Sigmoid colon (tissue), 7 donors: ENCODE data around the gene GLRA1. TPM values are rescaled to one million over a fixed set of nuclear protein-coding genes. Genes with fewer than 3 reads are reported as not detected.

Experiments used
- DNase-seq: peaks from one replicate; pipeline ENCODE4 v3.0.0-alpha.2; 2019
- H3K27ac ChIP-seq, 4 donors: fragments of 200-600 bp; sonication (generic); one replicate each; pipeline ENCODE4 v1.5.1; 2016 to 2019; ENCODE audit warnings: mild to moderate bottlenecking in 1 of 4
- H3K27me3 ChIP-seq, 3 donors: fragments of 200-600 bp; sonication (generic); one replicate each; pipeline ENCODE4 v1.5.1; 2019; ENCODE audit warnings: mild to moderate bottlenecking in 1 of 3
- H3K36me3 ChIP-seq, 4 donors: fragments of 200-600 bp; sonication (generic); one replicate each; pipeline ENCODE4 v1.5.1; 2016 to 2019
- H3K4me1 ChIP-seq, 4 donors: fragments of 200-600 bp; sonication (generic); one replicate each; pipeline ENCODE4 v1.5.1; 2017 to 2019
- H3K4me3 ChIP-seq, 4 donors: fragments of 200-600 bp; sonication (generic); one replicate each; pipeline ENCODE4 v1.5.1; 2017 to 2019; ENCODE audit warnings: mild to moderate bottlenecking in 2 of 4, moderate library complexity in 1 of 4
- H3K9me3 ChIP-seq, 4 donors: fragments of 200-600 bp in 3 of 4; sonication (generic) in 3 of 4; one replicate each; pipeline versions ENCODE4 v1.5.1 to v1.6.1; 2013 to 2019
- CTCF ChIP-seq, 4 experiments: fragments of 450-650 bp in 3 of 4; fragments of 200-600 bp in 1 of 4; IDR thresholded peaks; one replicate each; pipeline ENCODE4 v1.5.1; 2016 to 2019; ENCODE audit warnings: antibody characterized with exemption in 4 of 4, mild to moderate bottlenecking in 3 of 4, moderate library complexity in 2 of 4
- EP300 ChIP-seq, 4 donors: sonication (generic); formaldehyde crosslinking; IDR thresholded peaks; one replicate each; pipeline ENCODE4 v1.6.1; 2017; ENCODE audit warnings: antibody characterized with exemption in 4 of 4
- POLR2A ChIP-seq, 2 donors: fragments of 450-650 bp; IDR thresholded peaks; one replicate each; pipeline ENCODE4 v1.6.1; 2016; ENCODE audit warnings: antibody characterized with exemption in 2 of 2, mild to moderate bottlenecking in 2 of 2, moderate library complexity in 2 of 2
- POLR2AphosphoS5 ChIP-seq, 4 donors: sonication (generic); formaldehyde crosslinking; IDR thresholded peaks; one replicate each; pipeline ENCODE4 v1.6.1; 2017; ENCODE audit warnings: antibody characterized with exemption in 4 of 4
- WGBS, 2 donors: extraction: QIAGEN DNeasy Blood & Tissue Kit; methylation state at CpG; one replicate each; pipeline ENCODE4 v1.1.7; 2013; 5-methylcytosine and 5-hydroxymethylcytosine counted together
- intact Hi-C: fragments of 100-400 bp; cut with DNase I; formaldehyde crosslinking; loops from one replicate; pipeline ENCODE4 v1.15.1; 2023
- polyA plus RNA-seq, 3 donors: library from polyadenylated mRNA; stranded (reverse); fragments of 200-250 nt; gene quantifications; one replicate each; pipeline ENCODE4 v1.2.3, GENCODE V29; 2013
- total RNA-seq, 4 donors: library from RNA; depleted of rRNA; stranded (reverse); fragments of >200 nt; gene quantifications; one replicate each; pipeline ENCODE4 v1.1.0, GENCODE V29; 2016
- donor health status: healthy with polysubstance abuse.
- donor health status: Bipolar disorder and iron deficiency.
- donor health status: healthy.

Gene GLRA1
- total and polyA plus RNA-seq, 7 donors, result not detected

DNA sequence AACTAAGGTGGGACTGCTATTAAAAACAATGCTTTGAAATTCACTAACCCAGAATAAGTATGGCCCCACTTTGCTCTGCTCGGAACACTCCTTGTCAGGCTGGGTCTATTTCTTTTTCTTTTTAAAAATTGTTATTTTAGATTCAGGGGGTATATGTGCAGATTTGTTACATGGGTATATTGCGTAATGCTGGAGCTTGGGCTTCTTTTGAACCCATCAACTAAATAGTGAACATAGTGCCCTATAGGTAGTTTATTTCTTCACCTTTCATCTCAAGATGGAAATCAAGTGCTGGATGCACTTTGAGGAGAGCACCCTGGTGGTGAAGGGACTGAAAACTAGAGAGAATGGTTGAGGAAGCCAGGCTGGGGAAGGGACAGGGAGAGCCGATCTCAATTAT is 51.0 kb downstream of the GLRA1 start:
- TF ChIP-seq POLR2A (IDR thresholded peaks at IDR 0.05) (no peak), EP300 (IDR thresholded peaks at IDR 0.05) (no peak), POLR2AphosphoS5 (IDR thresholded peaks at IDR 0.05) (no peak), CTCF (IDR thresholded peaks at IDR 0.05) (no peak)
- intact Hi-C loops, result no loop called here
- no peaks in the 10 kb centered on the region for H3K27me3 ChIP-seq
- H3K36me3 ChIP-seq, result no peaks in the 10 kb centered on the region
- H3K9me3 ChIP-seq, result peaks cover 0 to 2% (median 0%) of the 10 kb centered on the region in 4 donors
- no peaks in the 10 kb centered on the region for H3K4me1 ChIP-seq
- H3K4me3 ChIP-seq, result no peak overlapping the region
- H3K27ac ChIP-seq, result no peak overlapping the region
- DNase-seq, result no peak
- WGBS, 2 donors, result 96% methylated on average over 3 of the region's 3 CpGs

DNA sequence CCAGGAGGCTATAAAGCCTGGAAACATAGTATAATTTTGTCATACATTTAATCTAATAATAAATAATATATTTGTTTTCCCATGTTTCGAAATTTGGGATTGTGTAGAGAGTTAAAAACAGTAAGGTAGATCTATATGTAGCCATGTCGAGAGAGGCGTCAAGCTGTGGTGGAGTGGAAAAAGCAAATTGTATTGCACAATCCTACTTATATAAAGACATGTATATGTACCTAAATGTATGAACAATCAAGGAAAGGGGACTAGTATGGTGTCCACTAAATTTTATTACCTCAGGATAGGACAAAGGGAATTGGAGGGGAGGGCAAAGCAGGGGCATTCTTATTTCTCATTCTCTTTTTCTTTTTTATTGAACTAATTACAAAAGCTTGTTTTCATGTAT is 52.0 kb downstream of the GLRA1 start:
- TF ChIP-seq CTCF (IDR thresholded peaks at IDR 0.05) (no peak), POLR2A (IDR thresholded peaks at IDR 0.05) (no peak), EP300 (IDR thresholded peaks at IDR 0.05) (no peak), POLR2AphosphoS5 (IDR thresholded peaks at IDR 0.05) (no peak)
- intact Hi-C loops, result no loop called here
- Histone ChIP-seq H3K4me1 (no peaks in the 10 kb centered on the region), H3K27me3 (no peaks in the 10 kb centered on the region), H3K27ac (no peak overlapping the region), H3K4me3 (no peak overlapping the region), H3K9me3 (peaks cover 0 to 2% (median 0%) of the 10 kb centered on the region in 4 donors), H3K36me3 (no peaks in the 10 kb centered on the region)
- DNase-seq, result no peak
- 93% methylated on average over 3 of the region's 3 CpGs for WGBS, 2 donors

- Histone ChIP-seq H3K27ac (no peak overlapping the region), H3K9me3 (peaks cover 0 to 2% (median 0%) of the 10 kb centered on the region in 4 donors), H3K36me3 (no peaks in the 10 kb centered on the region), H3K27me3 (no peaks in the 10 kb centered on the region), H3K4me3 (no peak overlapping the region), H3K4me1 (no peaks in the 10 kb centered on the region)
- WGBS, 2 donors, result 44 to 78% methylated on average over 3 of the region's 3 CpGs
- no peak for TF ChIP-seq CTCF (IDR thresholded peaks at IDR 0.05)
- TF ChIP-seq POLR2AphosphoS5 (IDR thresholded peaks at IDR 0.05), result no peak
- no peak for TF ChIP-seq EP300 (IDR thresholded peaks at IDR 0.05)
- no peak for TF ChIP-seq POLR2A (IDR thresholded peaks at IDR 0.05)
- intact Hi-C loops, result no loop called here
- DNase-seq, result no peak
Observed at GRCh38 chr5:151870820-151871219, 53.8 kb downstream of the GLRA1 start.

DNA sequence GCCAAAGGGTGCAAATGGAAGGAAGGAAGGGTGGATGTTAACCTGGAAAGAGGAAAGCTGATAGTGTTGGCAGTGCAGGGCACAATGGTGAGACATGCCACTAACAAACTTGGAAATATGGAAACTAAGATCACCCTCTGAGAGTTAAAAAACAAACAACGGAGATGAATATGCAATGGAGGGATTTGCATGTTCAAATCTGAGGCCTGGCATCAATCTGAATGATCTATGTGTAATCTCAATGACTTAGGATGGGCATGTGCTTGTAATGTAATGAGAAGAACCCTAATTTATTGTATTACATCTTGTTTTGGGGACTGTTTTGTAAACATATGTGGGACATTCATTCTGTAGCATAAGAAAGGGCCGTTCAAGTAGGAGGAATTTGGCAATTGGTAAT is 54.4 kb downstream of the GLRA1 start:
- no peak for DNase-seq
- no peak overlapping the region for H3K4me3 ChIP-seq
- intact Hi-C loops, result no loop called here
- H3K4me1 ChIP-seq, result no peaks in the 10 kb centered on the region
- TF ChIP-seq POLR2AphosphoS5 (IDR thresholded peaks at IDR 0.05), result no peak
- no peak for TF ChIP-seq POLR2A (IDR thresholded peaks at IDR 0.05)
- TF ChIP-seq EP300 (IDR thresholded peaks at IDR 0.05), result no peak
- TF ChIP-seq CTCF (IDR thresholded peaks at IDR 0.05), result no peak
- H3K9me3 ChIP-seq, result peaks cover 0 to 2% (median 0%) of the 10 kb centered on the region in 4 donors
- no peak overlapping the region for H3K27ac ChIP-seq
- no peaks in the 10 kb centered on the region for H3K36me3 ChIP-seq
- H3K27me3 ChIP-seq, result no peaks in the 10 kb centered on the region
- WGBS, 2 donors, result 87 to 93% methylated on average over 2 of the region's 2 CpGs

- intact Hi-C loops, result no loop called here
- WGBS, 2 donors, result 90 to 94% methylated on average over 2 of the region's 2 CpGs
- DNase-seq, result no peak
- H3K36me3 ChIP-seq, result no peaks in the 10 kb centered on the region
- peaks cover 0 to 2% (median 0%) of the 10 kb centered on the region in 4 donors for H3K9me3 ChIP-seq
- no peak overlapping the region for H3K4me3 ChIP-seq
- no peaks in the 10 kb centered on the region for H3K27me3 ChIP-seq
- TF ChIP-seq POLR2A (IDR thresholded peaks at IDR 0.05), result no peak
- no peak for TF ChIP-seq POLR2AphosphoS5 (IDR thresholded peaks at IDR 0.05)
- TF ChIP-seq CTCF (IDR thresholded peaks at IDR 0.05), result no peak
- no peak for TF ChIP-seq EP300 (IDR thresholded peaks at IDR 0.05)
- H3K27ac ChIP-seq, result no peak overlapping the region
- no peaks in the 10 kb centered on the region for H3K4me1 ChIP-seq
Observed at GRCh38 chr5:151869843-151870242, 54.8 kb downstream of the GLRA1 start.
